GM12878 (cell line): Measurements from ENCODE around the gene PPDPF. TPM values are rescaled to one million over a fixed set of nuclear protein-coding genes. Genes with fewer than 3 reads are reported as not detected.

Experiments used
- BCL11A ChIP-seq: IDR thresholded peaks from 2 replicates; pipeline ENCODE4 v1.6.1; 2011; ENCODE audit warnings: low read depth, low read length
- BCL3 ChIP-seq: IDR thresholded peaks from 2 replicates; pipeline ENCODE4 v1.6.1; 2011; ENCODE audit warnings: borderline replicate concordance, low read depth, mild to moderate bottlenecking, moderate library complexity, low read length; ENCODE audit not compliant: insufficient read depth, poor library complexity, severe bottlenecking
- CHD4 ChIP-seq: fragments of 200-600 bp; sonication (generic); IDR thresholded peaks from 2 replicates; pipeline ENCODE4 v1.6.1; 2016; ENCODE audit warnings: mild to moderate bottlenecking
- DPF2 ChIP-seq: fragments of 450-650 bp; IDR thresholded peaks from 2 replicates; pipeline ENCODE4 v1.6.1; 2017; ENCODE audit warnings: mild to moderate bottlenecking
- EZH2 ChIP-seq: IDR thresholded peaks from 2 replicates; pipeline ENCODE4 v1.6.1; 2012; ENCODE audit warnings: low read depth, mild to moderate bottlenecking, control low read depth, inconsistent platforms, low read length, borderline replicate concordance; ENCODE audit not compliant: control insufficient read depth
- FOXK2 ChIP-seq: fragments of 450-650 bp; IDR thresholded peaks from 2 replicates; pipeline ENCODE4 v1.6.1; 2017; ENCODE audit warnings: mild to moderate bottlenecking, moderate library complexity
- HDGF ChIP-seq: fragments of 450-650 bp; IDR thresholded peaks from 2 replicates; pipeline ENCODE4 v1.6.1; 2016; ENCODE audit warnings: antibody characterized with exemption
- KDM1A ChIP-seq: fragments of 200-600 bp; sonication (generic); IDR thresholded peaks from 2 replicates; pipeline ENCODE4 v1.6.1; 2016; ENCODE audit warnings: borderline replicate concordance
- NRF1 ChIP-seq: conservative IDR thresholded peaks from 2 replicates; pipeline ENCODE4 v1.6.1; 2011; ENCODE audit warnings: mild to moderate bottlenecking, low read depth, low read length, improper control_type of control experiment
- POLR2AphosphoS2 ChIP-seq: IDR thresholded peaks from 2 replicates; pipeline ENCODE4 v1.6.1; 2011; ENCODE audit warnings: low read depth, mild to moderate bottlenecking, low read length, improper control_type of control experiment, moderate library complexity
- REST ChIP-seq: IDR thresholded peaks from 2 replicates; pipeline ENCODE4 v1.6.1; 2012; ENCODE audit warnings: mild to moderate bottlenecking, low read depth, low read length
- SIN3A ChIP-seq: IDR thresholded peaks from 2 replicates; pipeline ENCODE4 v1.6.1; 2012; ENCODE audit warnings: low read depth, low read length, improper control_type of control experiment
- SMAD5 ChIP-seq: IDR thresholded peaks from 2 replicates; pipeline ENCODE4 v1.6.1; 2016; ENCODE audit warnings: antibody characterized with exemption, low read depth
- SREBF2 ChIP-seq: IDR thresholded peaks from 2 replicates; pipeline ENCODE4 v1.6.1; 2012; ENCODE audit warnings: mild to moderate bottlenecking, low read length
- STAT1 ChIP-seq: fragments of 450-650 bp; conservative IDR thresholded peaks from 2 replicates; pipeline ENCODE4 v1.6.1; 2014; ENCODE audit warnings: antibody characterized with exemption, mild to moderate bottlenecking
- USF1 ChIP-seq: IDR thresholded peaks from 2 replicates; pipeline ENCODE4 v1.6.1; 2011; ENCODE audit warnings: borderline replicate concordance, low read depth, mild to moderate bottlenecking, moderate library complexity, mixed read lengths, low read length; ENCODE audit not compliant: insufficient read depth; ENCODE audit errors: extremely low read length
- YBX1 ChIP-seq: fragments of 450-650 bp; IDR thresholded peaks from 2 replicates; pipeline ENCODE4 v1.6.1; 2016; ENCODE audit warnings: antibody characterized with exemption
- ZNF592 ChIP-seq: fragments of 450-650 bp; IDR thresholded peaks from 2 replicates; pipeline ENCODE4 v1.6.1; 2017; ENCODE audit warnings: mild to moderate bottlenecking, moderate library complexity
- polyA plus RNA-seq, 11 experiments: library from polyadenylated mRNA; depleted of rRNA in 4 of 11; unstranded in 6 of 11; stranded (reverse) in 5 of 11; fragments of >200 nt; fragmentation: Nextera tagmentation in 4 of 11; fragmentation: Illumina TruSeq in 1 of 11; extraction: Ambion mirVana in 4 of 11; extraction: Trizol in 1 of 11; gene quantifications; 1 replicate in 1 of 11; 2 replicates in 10 of 11; pipeline versions ENCODE4 v1.2.1 to v1.2.3, GENCODE V29; 2011 to 2016; ENCODE audit warnings: inconsistent platforms in 2 of 11, missing spikeins in 2 of 11, low read depth in 1 of 11
- total RNA-seq, 4 experiments: library from RNA; depleted of rRNA in 3 of 4; stranded (reverse); fragments of >200 nt in 3 of 4; fragmentation: Illumina TruSeq in 1 of 4; extraction: Trizol in 1 of 4; gene quantifications; 2 replicates each; pipeline versions ENCODE4 v1.2.1 to v1.2.3, GENCODE V29; 2013 to 2021

PPDPF gene
- total and polyA plus RNA-seq, 10 of the 15 experiments (the other 5 are each of a cell fraction or from before 2014, with no cell fraction given): 0.32 to 154 (median 22.8) TPM

GRCh38 chr20:63552481-63553249, 32.1 kb downstream of the PPDPF start (continued):
- no peak for TF ChIP-seq EZH2
- no peak for TF ChIP-seq KDM1A
- no peak for TF ChIP-seq YBX1
- TF ChIP-seq BCL3: no peak
- TF ChIP-seq FOXK2: no peak
- TF ChIP-seq SREBF2: no peak
- no peak for TF ChIP-seq REST
- no peak for TF ChIP-seq SMAD5
- TF ChIP-seq POLR2AphosphoS2: no peak
- TF ChIP-seq SIN3A: no peak
- 0 out of 2 replicates have a peak, but pooled peaks have one; percentile 23 for TF ChIP-seq DPF2
- no peak for TF ChIP-seq CHD4
- no peak for TF ChIP-seq NRF1
- no peak for TF ChIP-seq BCL11A
- no peak for TF ChIP-seq ZNF592
- TF ChIP-seq HDGF: no peak
- TF ChIP-seq STAT1: no peak
- no peak for TF ChIP-seq USF1
